G401 (cell line): Measurements from ENCODE around the gene CD48. TPM values are rescaled to one million over a fixed set of nuclear protein-coding genes. Genes with fewer than 3 reads are reported as not detected.

Experiments
- DNase-seq: peaks from one replicate; pipeline ENCODE4 v3.0.0-alpha.2; 2015; ENCODE audit warnings: low spot score
- in situ Hi-C: cut with HindIII; loops from 2 replicates; pipeline ENCODE4 v1.10.0; 2016; ENCODE audit warnings: low sequenced_read_pairs, mixed read lengths
- total RNA-seq: library from RNA; depleted of rRNA; stranded (reverse); fragments of >200 nt; shearing (Covaris generic); gene quantifications from 2 replicates; pipeline ENCODE4 v1.2.3, GENCODE V29; 2014

Gene CD48
- total RNA-seq, 1 experiment from 2014 or later: not detected

DNA sequence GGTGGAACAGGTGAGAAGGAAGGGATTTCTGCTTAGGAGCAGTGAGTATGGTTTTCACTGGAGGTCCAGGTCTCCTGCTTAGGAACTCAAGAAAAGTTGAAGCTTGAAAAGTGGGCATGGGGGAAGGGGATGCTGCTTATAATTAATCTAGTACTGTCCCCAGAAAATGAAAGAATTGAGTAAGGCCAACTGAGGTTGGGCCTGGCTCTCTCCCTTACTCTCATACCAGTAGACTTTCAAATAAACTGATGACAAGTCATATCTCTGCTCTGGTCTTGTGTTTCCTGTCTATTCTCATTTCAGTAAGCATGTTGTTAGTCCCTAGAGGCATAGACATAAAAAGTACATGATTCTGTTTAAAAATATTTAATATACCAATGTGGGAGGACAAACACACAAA is 26.4 kb downstream of the CD48 start:
- no peak for DNase-seq
- in situ Hi-C loops: no loop called here

- in situ Hi-C loops: no loop called here
- DNase-seq: no peak
Measured at GRCh38 chr1:160682983-160683865, 28.4 kb downstream of the CD48 start.

DNA sequence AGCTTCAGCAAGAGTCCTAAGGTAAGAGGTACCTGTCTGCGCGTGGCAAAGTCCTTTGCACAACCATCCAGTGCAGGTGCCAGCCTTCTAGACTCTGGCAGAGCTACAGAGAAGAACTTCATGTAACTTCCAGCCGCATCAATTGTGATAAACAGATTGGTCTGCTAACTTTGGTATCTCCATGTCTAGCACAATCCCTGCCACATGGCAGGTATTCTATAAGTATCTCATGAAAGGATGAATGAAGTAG is 29.8 kb downstream of the CD48 start:
- no peak for DNase-seq
- in situ Hi-C loops: no loop called here

DNA sequence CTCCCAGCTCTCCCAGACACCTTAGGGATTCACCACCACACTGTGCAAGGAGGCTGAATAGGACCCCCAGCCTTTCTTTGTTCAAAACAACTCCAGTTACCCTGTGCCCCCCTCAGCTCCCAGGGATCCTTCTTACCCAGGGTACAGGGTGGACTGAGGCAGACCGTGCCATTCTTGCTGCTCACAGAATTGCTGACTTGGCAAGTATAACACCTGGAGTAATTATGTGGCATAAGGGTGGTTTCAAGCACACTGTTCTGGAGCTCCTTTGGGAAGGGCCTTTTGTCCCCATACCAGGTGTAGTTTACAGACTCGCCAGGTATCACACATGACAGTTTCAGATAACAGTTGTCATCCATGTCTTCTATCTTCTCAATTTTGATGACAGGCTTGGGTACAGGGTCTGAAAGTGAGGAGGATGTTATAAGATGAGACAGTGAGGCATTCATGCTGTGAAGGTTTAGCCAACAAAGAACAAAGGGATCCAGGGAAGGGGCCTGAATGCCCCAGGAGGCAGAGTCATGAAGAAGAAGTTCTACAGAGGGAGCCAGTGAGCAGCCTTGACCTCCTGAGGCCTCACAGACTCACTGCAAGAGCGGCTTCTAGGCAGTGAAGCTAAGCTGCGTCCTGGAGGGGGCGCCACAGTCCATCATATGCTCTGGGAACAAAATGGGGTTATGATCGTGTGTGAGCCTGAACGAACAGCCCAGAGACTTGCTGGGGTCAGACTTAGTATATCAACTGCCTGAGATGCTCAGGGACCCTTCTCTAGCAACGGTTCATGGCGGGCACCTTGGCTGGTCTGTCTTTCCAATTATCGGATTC is 30.3 kb downstream of the CD48 start:
- in situ Hi-C loops: no loop called here
- peak; percentile 29 for DNase-seq

- in situ Hi-C loops: no loop called here
- no peak for DNase-seq
Measured at GRCh38 chr1:160680399-160680798, 31.2 kb downstream of the CD48 start.

DNA sequence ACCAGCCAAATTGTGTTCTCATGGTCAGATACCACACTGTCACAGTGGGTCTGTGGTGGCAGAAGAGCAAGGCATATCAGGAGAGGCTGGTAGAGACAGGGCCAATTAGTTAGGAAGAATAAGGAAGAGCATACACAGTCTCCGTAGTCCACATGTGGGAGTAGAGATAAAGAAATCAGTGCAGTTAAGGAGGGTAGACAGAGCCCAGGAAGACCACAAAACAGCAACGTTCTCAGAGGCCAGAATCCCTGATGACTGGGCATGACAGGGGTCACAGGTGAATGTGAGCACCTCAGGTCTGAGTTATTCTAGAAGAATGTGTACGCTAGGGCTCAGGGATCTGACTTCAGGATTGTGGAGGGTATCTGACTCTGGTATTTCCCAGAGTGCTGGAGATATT is 31.7 kb downstream of the CD48 start:
- in situ Hi-C loops: no loop called here

DNA sequence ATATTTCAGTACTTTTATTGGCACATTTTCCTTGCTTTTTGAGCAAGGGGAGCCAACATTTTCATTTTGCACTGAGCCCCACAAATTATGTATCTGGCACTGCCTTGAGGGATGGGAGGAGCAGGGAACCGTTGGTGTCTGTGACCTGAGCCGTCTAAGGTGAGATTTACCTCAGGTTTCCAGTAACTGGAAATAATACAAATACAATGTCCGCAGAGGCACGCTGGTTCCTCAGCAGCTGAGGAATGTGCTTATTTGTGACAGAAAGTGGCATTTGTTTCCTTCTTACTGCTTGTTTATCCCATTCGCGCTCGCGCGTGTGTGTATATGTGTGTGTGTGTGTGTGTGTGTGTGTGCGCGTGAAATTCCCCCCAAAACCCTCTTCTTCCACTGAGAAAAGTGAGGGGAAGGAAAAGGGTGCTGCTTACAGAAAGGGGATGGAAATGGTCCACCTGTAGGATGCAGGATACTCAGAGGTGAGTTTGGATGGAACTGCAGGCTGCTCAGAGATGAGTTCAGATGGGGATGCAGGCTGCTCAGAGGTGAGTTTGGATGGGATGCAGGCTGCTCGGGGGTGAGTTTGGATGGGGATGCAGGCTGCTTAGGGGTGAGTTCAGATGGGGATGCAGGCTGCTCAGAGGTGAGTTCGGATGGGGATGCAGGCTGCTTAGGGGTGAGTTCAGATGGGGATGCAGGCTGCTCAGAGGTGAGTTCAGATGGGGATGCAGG is 34.6 kb downstream of the CD48 start:
- in situ Hi-C loops: no loop called here
- no peak for DNase-seq

More for the DNA sequence above, 31.7 kb downstream of the CD48 start:
- DNase-seq: no peak

DNA sequence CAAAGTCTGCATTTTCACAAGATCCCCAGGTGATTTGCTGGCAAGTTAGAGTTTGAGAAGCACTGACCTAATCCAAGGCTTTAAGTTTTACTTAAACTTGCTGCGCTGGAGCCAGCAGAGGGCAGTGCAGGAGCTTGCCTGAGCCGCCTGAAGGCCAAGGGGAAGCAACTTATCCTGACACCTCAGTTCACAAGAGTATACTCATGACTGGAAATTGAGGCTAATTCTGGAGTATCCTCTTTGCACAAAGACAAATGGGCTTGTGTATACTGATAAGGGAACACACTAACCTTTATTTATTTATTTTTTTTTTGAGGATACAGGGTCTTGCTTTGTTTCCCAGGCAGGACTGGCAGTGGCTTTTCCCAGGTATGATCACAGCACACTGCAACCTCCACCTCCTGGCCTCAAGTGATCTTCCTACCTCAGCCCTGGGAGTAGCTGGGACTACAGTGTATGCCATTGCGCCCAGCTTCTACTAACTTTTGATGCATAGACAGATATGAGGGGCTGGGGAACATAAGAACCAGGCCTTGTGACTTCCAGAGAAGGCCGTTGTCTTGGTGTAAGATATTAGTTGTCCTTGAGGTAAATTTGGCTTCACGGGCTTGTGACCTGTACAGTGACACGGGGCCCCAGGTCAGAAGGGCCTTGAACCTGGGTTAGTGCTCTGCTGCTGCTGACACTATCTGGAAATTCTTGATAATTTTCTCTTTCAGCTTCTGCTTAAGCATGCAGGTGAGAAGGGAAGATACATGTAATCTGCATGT is 35.8 kb downstream of the CD48 start:
- in situ Hi-C loops: no loop called here
- DNase-seq: peak; percentile 27

DNA sequence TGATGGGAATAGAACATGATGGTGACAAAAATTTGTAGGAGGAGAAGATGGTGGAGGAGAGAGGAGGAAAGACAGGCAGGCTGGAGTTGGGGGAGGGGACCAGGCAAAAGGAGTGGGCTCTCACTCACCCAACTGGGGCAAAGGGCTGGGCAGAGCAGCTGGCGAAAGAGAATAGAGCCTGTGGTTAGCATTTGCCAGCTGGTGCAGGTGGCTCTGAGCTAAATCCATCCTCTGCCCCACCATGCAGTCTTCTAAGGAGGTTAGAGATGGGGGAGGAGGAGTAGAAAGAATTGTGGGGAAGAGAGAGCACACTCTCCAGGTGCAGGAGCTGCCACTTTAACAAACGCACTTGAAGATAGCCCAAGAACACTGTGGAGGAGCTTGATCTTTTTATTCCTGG is 37.2 kb downstream of the CD48 start:
- in situ Hi-C loops: no loop called here
- DNase-seq: no peak

GRCh38 chr1:160672789-160673695 is 38.6 kb downstream of the CD48 start:
- in situ Hi-C loops: no loop called here
- no peak for DNase-seq

DNA sequence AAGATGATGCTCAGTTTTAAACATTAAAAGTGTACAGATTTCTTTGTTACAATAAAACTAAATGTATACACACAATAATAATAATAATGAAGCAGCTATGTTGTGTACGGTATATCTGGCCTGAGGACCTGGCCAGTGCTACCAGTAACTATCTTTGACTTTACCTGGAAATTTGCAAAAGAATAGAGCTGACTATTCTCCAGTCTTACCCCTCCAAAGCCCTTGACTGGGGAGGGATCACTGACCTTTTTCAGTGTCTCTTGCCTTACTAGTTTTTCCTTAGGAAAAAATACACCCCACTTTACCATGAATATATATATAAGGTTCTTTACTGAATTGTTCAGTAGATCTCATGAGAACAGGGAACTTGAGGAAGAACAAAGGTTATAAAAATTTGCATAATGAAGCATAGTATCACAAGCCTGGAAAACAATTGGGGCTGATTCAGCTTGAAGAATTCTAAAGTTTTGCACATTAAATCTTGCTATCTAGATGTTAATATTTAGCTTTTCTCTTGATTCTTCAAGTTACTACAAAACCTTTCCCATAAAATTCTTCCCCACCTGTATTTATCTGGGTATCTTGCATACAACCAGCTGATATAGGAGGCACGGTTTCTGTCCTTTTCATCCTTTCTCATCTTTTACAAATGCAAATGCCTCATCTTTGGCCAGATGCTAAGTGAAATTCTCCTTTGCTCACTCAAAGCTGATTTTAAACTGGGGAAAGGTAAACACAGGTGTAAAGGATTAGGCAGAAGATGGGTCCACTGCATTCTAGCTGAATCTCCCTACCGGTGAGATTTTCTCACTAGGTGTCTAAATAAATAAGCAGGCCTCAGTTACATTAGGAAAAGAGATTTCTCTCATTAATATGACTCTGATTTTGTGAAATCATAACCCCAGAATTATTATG is 39.8 kb downstream of the CD48 start:
- no peak for DNase-seq
- in situ Hi-C loops: no loop called here

GRCh38 chr1:160670701-160671100 is 40.9 kb downstream of the CD48 start:
- in situ Hi-C loops: no loop called here
- DNase-seq: no peak

DNA sequence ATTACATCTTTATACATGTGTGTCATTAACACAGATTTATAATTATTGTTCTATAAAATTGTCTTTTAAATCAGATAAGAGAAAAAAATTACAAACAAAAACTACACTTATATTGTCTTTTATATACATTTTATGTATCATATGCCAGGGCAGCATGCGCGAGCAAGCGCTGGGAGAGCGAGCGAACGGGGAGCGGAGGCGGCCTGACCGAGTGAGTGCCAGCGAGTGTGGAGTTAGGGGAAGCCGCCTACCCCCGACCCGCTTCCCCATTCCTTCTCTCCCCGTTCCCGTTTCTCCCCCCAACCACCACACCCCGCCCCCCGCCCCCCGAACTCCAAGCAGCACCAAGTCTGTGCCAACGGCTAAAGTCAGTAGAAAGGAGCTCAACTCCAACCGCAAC is 41.8 kb downstream of the CD48 start:
- in situ Hi-C loops: no loop called here
- no peak for DNase-seq

GRCh38 chr1:160669276-160669675 is 42.3 kb downstream of the CD48 start:
- in situ Hi-C loops: no loop called here

GRCh38 chr1:160667896-160668295 is 43.7 kb downstream of the CD48 start:
- no peak for DNase-seq
- in situ Hi-C loops: no loop called here

More at GRCh38 chr1:160669276-160669675, 42.3 kb downstream of the CD48 start:
- DNase-seq: no peak

- DNase-seq: no peak
- in situ Hi-C loops: no loop called here
Measured at GRCh38 chr1:160666079-160666442, 45.6 kb downstream of the CD48 start.

- no peak for DNase-seq
- in situ Hi-C loops: no loop called here
Measured at GRCh38 chr1:160665330-160666078, 46.1 kb downstream of the CD48 start.
